NOMO-1 (cell line): ENCODE measurements around the gene ZNF526.

Experiments used
- DNase-seq, 2 experiments: peaks; one replicate each; lab custom pipeline; 2025; ENCODE audit not compliant: unreplicated experiment in 2 of 2; lab: John Stamatoyannopoulos, UW

Gene ZNF526, protein sequence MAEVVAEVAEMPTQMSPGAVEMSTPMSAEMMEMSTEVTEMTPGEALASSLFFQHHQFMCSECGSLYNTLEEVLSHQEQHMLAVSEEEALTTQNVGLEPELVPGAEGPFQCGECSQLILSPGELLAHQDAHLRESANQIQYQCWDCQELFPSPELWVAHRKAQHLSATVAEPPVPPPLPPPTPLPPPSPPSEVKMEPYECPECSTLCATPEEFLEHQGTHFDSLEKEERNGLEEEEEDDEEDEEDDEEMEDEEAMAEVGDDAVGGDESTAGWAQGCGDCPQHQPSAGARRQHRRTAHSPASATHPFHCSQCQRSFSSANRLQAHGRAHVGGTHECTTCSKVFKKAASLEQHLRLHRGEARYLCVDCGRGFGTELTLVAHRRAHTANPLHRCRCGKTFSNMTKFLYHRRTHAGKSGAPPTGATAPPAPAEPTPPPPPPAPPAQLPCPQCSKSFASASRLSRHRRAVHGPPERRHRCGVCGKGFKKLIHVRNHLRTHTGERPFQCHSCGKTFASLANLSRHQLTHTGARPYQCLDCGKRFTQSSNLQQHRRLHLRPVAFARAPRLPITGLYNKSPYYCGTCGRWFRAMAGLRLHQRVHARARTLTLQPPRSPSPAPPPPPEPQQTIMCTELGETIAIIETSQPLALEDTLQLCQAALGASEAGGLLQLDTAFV

DNA sequence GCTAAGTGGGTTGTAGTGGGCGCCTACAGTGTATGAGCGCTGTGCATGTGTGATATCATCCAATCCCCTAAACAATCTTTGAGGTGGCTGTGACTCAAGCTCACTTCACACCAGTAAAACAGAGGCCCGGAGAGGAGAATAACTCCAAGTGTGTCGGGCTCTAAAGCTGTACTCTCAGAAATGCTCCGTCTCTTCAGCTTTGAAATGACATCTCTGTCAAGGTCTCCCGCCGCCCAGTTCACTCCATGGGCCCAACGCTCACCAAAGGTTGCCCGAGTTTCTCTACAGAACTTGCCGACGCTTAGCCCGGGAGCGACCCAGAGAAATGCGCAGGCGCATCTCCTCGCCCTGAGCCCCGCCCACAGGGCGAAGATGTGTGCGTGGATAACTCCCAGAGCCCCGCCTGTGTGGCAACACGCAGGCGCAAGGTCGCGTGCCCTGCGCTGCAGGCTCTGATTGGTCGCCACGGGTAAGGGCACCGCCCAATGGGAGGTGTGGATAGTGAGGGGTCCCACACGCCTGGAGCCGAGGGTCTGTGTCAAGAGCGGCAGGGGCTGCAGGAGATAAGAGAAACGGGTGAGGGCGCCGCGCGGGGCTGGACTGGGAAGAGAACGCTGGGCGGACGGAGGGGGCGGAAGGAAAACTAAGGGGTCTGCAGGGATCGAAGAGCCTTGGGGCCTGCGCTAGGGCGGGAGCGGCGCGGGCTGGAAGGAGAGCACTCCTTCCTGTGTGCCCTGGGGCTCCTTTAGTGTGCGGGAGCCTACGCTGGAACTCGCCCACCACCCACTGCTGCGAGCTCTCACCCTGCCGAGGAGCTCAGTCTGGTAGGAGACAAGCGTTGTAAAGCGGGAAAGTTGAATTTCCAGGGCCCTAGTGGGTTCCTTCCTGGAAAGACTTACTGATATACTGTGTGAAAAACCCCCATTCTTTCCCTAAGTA, at the start of gene ZNF526:
Gene ZNF526 (plus strand): TSS at position 501 of the 939 bp plus-strand sequence. CDS start 4,092 bp downstream, outside the sequence.
- peak; percentile 96 to 98 for DNase-seq

DNA sequence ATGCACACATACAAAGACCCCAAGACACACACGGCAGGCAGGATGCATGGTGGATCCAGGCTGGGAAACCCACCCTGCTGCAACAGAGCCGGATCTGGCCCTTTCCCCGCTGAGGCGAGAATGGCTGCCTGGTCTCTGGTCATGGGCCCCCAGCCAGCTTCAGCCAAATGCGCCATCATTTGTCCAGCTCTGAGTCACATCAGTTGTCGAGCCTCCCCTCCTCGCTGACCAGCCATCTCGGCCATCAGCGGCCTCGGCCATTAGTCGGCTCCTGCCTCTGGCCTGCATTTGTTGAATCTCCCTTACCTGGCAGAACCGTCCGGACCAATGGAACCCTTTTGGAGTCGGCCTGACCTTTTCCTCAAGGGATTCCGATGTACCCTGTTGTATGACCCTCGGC, 49.4 kb upstream of the ZNF526 start:
- DNase-seq: no peak

DNA sequence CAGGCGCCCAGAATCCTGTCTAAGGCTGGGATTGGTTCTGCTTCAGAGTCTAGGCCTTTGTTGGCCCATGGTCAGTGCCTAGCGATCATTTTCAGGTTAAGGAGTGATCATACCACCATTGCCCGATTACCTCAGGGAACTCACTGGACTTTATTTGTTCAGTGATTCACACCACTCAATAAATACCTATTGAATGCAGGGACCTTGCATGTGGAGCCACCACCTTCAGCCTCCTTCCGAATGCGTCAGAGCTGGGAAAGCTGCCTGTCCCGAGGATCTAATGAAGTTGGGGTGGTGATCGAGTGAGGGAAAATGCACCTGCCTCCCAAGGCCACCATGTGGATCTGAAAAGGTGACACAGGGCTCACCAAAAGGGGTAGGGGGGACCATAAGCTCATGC, 47.9 kb upstream of the ZNF526 start:
- DNase-seq: no peak

DNA sequence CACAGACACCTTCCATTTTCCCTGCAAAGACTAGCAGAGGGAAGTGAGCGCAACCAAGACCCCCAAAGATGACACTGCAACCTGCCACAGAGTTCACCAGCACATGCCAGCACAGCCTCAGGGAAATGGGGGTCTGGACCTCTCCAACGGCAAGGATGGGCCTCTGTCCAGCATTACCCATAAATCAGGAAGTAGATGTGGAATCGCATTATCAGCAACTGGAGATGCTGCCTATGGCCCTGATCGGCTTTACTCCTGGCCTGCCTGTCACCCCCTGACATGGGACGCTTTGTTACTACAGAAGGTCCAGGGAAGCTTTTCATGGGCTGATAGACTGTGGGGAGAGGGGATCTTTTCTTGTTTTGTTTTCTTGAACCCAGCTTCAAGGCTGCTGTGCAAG, 46.4 kb upstream of the ZNF526 start:
- DNase-seq: no peak

DNA sequence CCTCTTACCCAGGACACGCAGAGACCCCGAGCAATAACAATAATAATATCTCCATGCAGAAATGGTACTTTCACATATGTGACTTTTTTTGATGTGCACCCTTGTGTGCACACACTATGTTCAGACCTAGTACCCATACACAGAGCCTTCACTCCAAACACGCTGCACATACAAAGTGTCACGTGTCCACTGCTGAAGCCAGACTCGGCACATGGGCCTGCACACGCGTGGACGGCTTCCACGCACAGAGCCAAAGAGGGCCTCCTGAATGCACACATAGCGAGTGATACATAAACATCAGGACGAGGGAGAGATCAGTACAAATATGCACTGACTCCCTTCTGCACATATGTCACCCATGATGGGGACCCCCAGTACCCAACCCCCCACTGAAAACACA, 45.9 kb upstream of the ZNF526 start:
- no peak for DNase-seq

DNA sequence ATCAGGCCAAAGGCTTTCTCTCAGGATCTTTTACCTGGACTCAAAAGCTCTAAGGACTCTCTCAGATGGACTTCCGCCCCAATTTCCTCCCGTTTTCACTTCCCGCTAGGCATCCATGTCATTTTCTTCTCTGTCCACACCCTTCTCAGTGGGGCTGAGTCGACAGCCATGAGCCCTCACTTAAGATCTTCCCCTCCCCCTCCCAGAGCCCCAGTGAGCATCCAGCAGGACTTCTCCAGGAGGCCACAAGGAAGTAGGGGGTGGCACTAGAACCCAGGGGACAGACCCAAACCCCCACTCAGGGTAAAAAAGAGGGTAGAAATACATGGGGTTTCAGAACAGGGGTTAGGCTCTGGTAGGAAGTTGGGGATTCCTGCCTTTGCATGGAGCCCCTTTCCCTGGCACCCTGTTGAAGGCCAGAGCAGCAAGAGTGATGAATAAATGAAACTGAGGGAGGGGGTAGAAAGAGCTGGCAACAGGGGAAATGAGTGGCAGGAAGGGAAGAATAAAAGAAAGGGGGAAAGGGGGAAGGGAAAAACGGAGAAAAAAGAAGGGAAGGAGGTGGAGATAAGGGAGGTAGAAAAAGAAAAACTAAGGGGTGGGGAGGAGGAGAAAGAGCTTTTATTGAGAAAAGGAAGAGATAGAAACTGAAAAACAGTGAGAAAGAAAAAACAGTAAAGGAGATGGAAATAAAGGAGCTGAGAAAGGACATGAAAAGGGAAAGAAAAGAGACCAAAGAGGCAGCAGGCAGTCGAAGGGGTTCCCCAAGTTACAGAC, 45.0 kb upstream of the ZNF526 start:
- no peak for DNase-seq

DNA sequence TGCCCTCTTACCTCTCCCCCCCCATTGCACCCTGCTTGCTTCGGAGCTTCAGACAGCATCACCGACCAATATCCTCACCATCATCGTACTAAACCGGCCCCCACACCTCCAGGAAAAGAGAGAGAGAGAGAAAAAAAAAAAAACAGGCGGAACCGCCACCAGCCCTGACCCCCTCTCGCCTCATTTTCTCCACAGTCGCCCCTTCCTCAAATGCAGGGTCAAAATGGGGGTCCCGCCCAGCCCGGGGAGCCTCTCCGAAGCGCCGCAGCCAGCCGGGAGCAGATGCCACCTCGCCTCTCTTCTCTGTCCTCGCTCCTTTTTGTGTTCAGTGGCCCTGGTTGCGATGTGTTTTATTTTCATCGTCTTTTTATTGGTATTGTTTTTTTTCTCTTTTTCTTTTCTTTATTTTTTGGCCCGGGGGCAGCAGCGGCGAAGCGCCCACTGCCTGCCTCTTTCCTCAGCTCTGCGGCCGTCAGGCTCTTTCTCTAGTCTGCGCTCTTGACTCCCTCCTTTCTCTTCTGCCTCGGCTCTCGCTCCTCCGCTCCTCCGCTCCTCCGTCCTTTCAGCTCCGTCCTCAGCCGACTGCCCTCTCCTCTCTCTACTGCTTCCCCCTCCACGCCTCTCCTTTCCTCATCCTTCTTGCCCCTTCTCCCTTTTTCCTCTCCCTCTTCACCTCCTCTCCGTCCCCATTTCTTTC, 44.0 kb upstream of the ZNF526 start:
- DNase-seq: peak; percentile 18 to 26

DNA sequence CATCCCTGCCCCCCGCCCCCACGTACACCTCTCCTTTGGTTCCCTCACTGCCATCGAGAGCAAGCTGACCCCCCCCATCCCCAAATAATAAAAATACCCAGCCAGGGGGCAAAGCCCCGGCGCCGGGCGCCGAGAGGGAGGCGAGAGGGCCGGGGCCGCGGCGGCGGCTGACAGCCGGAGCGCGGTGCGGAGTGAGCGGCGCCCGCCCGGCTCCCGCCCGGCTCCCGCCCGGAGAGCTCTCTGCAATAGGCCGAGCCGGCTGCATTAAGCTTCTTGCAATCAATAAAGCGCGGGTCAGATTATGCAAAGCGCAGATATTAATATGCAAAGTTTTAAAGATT, 43.5 kb upstream of the ZNF526 start:
- DNase-seq: peak in 1 of 2 experiments; percentile 70

DNA sequence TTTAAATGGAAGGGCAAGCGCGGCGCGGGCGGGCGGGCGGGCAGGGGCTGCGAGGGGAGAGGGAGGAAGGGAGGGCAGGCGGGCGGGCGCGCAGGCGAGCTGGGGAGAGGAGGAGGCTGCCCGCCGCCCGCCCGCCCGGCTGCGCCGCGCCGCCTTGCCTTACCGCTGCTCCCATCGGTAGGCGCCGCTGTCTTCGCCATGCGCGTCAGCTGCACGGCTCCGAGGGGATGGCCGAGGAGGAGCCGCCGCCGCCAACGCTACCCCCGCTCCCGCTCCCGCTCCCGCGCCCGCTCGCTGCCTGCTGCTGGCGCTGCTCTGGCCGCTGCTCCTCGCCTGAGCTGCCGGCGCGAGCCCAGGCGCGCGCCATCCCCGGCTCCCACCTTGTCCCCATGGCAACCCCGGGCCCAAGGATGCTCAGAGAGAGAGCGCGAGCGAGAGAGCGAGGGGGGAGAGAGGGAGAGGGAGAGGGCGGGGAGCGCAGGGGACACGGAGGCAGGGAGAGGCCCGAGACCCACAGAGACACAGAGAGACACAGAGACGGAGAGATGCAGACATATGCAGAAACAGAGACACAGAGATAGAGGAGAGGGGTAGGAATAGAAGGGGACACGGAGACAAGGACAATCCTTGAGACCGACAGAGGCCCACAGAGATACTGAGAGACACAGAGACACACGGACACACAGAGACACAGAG, 43.0 kb upstream of the ZNF526 start:
- peak; percentile 64 to 70 for DNase-seq

DNA sequence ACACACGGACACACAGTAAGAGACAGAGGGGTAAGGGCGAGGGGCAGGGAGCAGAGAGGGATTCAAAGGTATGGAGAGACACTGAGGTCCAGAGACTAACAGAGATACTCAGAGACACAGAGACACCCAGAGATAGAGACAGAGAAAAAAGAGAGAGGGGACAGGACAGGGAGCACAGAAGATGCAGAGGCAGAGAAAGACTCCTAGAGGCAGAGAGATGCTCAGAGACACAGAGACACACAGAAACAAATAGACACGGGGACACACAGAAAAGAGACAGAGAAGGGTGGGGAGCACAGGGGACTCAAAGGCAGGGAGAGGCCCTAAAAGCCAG, 42.5 kb upstream of the ZNF526 start:
- DNase-seq: no peak

DNA sequence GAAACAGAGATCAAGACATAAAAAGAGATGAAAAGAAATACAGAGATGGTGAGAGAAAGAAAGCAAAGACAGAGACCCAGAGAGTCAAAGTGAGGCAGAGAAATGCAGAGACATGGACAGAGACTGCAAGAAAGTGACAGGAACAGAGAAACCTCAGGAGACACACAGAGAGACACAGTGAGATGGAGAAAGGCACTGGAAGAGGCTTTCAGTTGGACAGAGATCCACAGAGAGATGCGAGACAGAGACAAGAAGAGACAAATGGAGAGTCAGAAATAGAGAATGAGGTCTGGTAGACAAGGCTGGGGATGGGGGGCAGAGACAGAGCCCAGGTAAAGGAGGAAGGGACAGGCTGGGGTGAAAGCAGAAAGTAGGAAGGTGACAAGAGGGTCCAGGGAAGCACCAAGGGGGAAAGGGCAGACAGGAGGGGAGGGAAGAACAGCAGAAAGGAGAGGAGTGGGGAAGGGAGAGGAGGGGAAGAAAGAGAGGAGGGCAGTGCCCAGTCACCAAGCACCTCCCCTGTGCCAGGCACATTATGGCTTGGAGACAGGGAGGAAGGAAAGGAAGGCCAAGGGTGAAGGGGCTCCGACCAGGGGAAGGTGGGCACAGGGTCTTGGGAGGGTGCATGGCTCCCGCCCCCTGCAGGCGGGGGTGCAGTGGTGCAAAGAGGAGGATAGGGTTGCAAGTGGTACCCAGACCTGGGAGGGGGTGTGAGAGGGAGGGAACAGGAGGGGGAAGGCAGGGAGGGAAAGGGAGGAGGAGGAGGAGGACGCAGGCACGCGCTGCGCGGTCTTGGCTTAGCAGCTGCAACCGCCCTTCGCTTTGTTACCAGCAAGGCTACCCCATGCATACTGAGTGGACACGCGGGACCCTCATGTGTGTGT, 41.1 kb upstream of the ZNF526 start:
- no peak for DNase-seq

DNA sequence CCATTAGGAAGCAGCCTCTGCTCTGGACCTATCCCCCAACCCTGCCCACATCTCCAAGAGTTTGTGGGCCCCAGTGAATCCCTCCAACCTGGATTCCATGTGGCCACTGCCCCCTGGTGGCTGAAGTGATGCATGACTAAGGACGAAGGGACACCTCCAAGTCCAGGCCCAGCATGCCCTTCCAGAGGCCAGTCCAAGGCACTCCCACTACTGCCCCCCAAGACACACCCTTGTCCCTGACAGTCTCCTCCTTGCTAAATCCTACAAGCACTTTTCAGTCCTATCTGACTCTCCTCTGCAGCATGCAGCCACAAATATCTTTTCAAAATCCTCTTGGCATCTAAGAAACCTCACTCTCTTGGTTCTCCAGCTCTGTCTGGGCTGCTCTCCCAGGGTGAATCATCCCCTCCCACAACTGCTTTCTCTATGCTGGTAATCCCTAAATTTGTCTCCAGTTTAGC, 35.7 kb upstream of the ZNF526 start:
- peak; percentile 22 to 52 for DNase-seq

DNA sequence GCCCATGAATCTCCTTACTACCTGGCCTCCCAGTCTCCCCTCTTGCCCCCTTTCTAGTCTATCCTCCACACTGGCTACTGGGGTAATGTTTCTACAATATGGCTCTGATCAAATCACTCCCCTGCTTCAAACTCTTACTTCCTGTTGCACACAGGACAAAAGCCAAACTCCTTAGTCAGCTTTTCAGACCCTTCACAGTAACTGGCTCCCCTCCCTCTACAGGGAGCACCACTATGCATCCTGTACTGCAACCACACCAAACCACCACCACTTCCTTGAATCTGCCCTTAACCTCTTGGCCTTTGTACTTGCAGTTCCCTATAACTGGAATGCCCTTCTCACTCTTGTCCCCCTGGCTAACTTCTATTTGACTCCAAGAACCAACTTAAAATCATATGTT, 34.8 kb upstream of the ZNF526 start:
- peak; percentile 42 to 63 for DNase-seq

DNA sequence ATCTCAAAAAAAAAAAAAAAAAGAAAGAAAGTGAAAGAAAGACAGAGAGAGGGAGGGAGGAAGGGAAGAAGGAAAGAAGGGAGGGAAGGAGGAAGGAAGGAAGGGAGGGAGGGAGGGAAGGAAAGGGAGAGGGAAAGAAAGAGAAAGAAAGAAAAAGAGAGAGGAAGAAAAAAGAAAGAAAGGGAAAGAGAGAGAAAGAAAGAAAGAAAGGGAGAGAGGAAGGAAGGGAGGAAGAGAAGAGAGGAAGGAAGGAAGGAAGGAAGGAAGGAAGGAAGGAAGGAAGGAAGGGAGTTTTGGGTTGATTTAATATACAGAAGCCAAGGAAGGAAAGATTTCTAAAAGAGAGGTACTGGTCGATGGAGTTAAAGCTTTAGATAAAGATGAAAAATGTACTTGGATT, 31.4 kb upstream of the ZNF526 start:
- DNase-seq: no peak

DNA sequence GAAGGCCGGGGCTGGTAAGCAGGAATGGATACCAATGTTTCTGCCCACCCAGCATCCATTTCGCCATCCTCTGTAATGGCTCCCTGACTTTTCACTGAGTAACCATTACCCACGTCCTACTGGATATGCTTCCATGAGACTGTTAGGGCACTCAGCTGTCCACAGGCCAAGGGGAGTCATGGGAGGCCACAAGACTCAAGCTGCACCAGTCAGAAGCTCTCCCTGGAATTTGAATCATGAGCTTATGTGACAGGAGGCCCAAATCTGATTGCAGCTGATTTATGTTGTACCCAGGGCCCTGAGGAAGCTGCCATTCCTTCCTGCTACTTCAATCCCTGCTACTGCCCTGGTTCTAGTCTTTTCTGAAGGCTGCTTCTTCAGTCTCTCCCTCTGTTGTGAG, 31.0 kb upstream of the ZNF526 start:
- no peak for DNase-seq

DNA sequence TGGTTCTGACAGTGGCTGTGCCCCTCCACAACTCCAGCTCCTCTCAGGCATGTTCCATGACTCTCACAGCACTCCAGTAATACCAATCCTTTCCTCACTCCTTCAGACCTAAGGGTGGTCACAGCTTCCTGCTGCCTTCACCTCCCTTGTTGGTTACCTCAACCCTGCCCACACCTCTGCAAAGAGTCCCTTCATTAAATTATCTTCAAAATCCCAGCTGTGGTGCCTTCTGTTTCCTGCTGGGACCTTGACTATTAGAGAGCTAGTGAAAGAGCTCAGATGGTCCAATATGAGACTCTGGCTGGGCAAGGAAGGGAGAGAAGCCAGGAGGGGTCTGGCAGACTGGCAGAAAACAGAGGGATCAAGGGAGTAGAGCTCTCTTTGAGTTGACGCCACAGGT, 28.8 kb upstream of the ZNF526 start:
- DNase-seq: no peak

DNA sequence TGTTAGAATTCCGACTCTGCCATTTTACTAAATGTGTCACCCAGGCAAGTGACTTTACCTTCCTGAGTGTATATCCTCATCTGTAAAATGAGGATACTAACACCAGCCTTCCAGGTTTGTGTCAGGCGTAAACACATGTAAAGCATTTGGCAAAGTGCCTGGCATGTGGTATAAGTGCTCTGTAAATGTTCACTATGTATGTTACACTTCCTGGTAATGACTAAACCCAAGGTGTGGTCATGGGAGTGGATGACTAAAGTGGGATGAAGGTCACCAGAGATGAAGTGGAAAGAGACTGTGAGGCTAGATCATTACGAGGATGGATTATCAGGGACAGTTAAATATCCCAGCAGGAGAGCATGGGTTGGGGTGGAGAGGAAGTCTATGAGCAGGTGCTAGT, 28.3 kb upstream of the ZNF526 start:
- no peak for DNase-seq

DNA sequence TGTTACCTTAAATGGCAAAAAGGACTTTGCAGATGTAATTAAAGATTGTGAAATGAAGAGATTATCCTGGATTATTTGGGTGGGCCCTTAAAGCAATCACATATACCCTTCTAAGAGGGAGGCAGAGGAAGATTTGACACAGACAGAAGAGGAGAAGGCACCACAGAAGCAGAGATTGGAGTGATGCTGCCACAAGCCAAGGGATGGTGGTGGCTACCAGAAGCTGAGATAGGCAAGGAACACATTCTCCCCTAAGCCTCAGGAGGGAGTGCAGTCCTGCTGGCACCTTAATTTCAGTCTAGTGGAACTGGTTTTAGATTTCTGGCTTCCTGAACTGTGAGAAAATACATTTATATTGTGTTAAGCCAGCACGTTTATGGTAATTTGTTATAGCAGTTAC, 26.8 kb upstream of the ZNF526 start:
- DNase-seq: no peak
